ENCODE measurements around the gene MTOR.
"Not testable (repeated sequence)": the region's sequence is repeated elsewhere in the genome, so short reads cannot be mapped to it uniquely, and the experiment has no call there.

The MTOR gene

GRCh38 chr1:11178021-11179015, 84.0 kb downstream of the MTOR start:
- DNase-seq = no peak

GRCh38 chr1:11176081-11176706, 86.2 kb downstream of the MTOR start:
- DNase-seq = no peak

DNA sequence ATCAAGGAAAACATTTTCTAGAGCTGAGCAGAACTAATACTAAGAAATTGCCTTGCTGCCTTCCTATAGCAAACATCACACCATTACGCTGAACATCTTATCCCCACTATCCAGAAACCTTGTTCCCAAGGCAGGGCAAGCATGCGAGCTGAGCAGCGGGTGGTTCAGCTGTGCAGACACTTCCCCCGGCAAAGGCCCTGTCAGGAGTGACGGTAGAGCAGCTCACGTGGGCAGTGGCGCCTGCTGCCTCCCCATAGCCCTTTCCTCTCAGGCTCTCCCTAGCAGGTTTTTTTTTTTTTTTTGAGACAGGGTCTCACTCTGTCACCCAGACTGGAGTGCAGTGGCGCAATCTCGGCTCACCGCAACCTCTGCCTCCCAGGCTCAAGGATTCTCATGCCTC, 86.9 kb downstream of the MTOR start:
- DNase-seq = no peak

- DNase-seq = no peak
Measured at GRCh38 chr1:11174261-11174942, 87.9 kb downstream of the MTOR start.

- DNase-seq = no peak
Measured at GRCh38 chr1:11170102-11170501, 92.2 kb downstream of the MTOR start.

DNA sequence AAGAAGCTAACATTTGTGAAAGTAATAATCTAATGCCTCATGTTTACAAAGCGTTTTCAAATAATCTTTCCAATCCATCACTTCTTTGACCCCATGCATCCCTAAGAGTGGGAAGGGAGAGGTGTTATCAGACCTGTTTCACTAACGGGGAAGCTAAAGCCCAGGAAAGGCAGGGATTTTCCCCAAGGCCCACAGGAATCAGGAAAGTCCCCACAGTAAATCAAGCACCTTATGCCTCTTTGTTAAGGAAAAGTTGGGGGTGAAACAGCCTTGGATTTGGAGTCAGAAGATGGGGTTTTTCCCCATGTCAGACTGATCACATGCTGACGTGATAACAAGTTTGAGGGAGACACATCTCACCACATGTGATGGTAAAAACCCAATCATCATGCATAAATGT, 93.1 kb downstream of the MTOR start:
- DNase-seq = no peak

GRCh38 chr1:11168731-11169130, 93.6 kb downstream of the MTOR start:
- DNase-seq = no peak

DNA sequence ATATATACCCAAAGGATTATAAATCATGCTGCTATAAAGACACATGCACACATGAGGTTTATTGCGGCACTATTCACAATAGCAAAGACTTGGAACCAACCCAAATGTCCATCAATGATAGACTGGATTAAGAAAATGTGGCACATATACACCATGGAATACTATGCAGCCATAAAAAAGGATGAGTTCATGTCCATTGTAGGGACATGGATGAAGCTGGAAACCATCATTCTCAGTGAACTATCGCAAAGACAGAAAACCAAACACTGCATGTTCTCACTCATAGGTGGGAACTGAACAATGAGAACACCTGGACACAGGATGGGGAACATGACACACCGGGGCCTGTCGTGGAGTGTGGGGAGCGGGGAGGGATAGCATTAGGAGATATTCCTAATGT, 95.6 kb downstream of the MTOR start:
- DNase-seq = not testable (repeated sequence)

- not testable (repeated sequence) for DNase-seq
Measured at GRCh38 chr1:11162752-11163151, 99.6 kb downstream of the MTOR start.

DNA sequence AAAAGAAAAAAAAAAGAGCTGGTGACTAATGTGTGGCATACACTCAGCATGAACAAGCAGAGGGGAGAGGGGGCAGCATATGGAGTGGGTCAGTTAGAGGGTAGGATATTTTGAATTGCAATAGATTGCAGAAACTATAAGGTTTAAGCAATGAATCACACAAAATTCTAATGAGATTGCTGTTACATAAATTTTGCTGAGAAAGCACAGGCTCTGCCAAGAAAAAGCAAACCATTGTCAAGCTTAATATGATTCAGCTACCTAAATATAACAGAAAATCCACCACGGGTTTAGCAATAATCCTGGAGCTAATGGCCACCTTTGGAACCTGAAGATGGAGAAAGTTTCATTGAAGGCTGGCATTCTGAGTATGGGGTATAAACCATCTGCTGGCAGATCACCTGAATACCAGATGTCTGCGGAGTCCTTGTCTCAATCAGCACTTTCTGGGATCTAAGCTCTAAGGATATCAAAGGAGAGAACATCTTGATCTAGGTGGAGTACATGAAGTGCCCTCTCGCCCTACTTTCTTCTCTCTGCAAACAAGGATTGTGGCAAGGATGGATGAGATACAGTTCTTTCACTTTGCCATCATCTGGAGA, 103.5 kb downstream of the MTOR start:
- DNase-seq = no peak

DNA sequence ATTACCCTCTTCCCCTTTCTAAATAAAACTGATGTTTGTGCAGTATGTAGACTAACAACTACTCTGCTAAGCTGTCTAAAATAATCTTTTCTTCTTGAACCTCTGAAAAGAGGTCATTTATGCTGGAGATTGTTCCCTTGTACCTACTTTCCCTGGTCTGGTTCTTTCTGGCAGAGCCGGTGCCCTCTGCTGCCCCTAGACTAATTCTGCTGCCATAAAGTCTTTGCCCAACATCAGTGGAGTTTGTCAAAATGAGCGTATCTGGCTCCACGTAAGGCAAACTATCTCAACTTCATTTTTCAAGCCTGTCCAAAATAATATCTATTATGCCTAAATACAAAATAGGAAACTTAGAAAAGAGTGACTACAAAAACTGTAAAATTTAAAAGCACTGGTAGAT, 104.1 kb downstream of the MTOR start:
- DNase-seq = no peak

DNA sequence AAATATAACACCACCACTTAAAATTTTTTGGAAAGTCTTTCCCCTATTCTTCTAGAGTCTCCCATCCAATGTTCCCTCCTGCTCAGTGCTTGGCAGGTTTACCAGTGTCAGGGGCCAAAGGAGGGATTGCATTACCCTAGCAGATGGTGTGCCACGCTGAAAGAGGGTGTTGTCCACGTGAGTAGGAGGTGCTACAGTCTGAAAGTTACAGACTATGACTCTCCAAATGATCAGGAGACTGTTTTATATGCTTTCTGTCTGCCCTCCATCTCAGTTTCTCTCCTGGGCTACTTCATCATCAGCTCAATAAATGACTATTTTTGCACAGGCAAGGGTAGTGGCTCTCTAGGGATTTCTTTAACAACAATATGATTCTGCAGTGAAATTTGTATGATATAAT, 104.5 kb downstream of the MTOR start:
- no peak for DNase-seq

DNA sequence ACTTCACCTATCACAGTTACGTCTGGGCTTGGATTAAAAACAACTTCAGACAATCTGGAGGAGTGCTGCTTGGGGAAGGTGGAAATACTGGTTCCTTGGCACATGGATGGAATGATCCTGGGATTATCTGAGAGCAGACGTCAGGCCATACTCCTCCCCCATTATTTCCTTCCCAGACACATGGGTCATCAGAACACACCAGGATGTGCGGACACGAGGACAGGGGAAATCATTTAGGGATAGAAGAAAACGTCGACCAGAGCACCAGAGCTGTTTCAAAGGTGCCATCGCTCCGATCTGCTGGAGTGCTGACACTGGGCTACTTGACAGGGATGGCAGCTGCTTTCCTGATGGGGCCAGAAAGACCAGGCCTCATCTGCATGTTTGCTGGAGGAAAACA, 105.0 kb downstream of the MTOR start:
- no peak for DNase-seq

DNA sequence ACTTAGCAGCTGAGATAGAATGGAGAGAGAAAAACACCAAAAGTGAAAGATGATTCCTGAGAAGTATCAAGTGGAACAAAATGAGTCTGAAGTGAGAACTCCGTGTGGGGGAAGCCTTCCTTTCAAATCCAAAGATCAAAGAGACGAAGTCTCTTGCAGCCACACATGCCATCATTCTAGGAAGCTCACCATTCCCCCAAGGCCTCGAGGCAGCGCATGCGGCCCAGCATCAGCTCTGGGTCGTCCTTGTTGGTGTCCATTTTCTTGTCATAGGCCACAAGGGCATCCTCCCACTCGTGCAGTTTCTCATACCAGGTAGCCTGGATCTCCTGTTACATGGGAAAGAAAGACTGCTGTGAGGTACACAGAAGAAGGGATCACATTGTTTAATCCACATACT, 105.4 kb downstream of the MTOR start:
- DNase-seq = no peak

GRCh38 chr1:11156441-11156840, 105.9 kb downstream of the MTOR start:
- DNase-seq = no peak

DNA sequence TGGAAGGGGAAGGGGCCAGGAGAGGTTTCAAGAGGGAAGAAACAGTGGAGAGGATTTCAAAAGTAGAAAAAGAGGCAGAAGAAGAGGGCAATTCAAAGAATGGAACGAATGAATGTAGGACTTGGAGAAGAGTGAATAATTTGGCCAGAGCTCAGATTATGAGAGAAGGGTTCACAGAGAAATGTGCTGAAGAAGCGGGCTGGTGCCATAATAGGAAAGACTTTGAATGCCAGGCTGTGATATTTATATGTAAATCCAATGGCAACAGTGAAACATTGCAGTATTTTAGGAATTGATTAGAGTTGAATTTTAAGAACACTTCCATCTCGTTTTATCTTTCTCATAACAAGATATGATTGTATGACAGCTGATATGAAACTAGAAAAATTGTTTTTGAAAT, 109.2 kb downstream of the MTOR start:
- DNase-seq = no peak

DNA sequence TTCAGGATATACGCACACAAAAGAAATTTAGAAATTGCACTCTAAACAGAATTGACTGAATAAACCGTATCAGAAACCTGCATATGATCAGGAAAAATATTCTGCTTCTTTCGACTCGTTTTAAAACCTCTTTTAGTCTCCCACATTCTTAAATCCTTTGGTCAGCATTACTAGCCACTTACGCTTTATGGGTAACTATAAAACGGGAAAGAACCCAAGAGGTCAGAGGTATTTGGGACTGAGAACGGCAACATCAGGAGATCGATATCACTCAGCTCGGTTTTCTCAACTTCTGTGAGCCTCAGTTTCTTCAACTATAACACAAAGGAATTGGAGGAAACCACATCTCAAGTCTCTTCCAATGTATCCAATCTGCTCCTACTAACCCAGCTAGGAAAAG, 109.6 kb downstream of the MTOR start:
- DNase-seq = no peak

DNA sequence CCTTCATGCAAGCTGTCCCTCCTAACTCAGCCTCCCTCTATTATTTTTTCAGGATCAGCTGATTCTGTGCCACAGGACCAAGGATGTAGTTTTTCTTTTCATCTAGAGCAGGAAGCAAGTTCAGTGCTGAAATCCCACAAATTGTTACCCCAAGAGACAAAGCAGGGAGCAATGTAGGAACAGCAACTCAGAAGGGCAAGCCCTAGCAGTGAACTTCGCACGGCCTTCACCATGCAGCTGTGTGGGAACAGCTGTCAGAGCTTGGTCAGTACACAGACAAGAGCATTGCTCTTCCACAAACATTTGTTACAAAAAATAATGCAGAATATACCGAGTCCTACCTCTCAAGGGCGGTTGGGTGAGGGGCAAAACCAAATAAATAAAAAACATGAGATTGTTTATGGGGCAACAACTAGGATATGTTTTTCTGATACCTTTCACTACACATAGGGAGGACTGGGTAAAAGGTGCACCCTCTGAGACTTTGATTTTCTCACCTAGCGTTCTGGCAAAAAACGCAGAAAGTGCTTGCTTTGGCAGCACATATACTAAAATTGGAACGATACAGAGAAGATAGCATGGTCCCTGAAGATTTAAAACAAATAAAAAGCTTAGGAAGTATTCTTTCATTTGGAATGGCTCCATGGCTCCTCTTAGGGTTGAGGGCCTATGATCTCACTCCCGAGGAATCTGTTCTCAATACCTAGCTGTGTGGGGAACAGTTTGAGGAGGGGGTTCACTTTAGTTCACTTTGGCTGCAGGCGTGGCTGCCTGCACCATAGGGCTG, 110.3 kb downstream of the MTOR start:
- no peak for DNase-seq

GRCh38 chr1:11151114-11151513, 111.2 kb downstream of the MTOR start:
- no peak for DNase-seq

GRCh38 chr1:11150326-11150725, 112.0 kb downstream of the MTOR start:
- DNase-seq = no peak

DNA sequence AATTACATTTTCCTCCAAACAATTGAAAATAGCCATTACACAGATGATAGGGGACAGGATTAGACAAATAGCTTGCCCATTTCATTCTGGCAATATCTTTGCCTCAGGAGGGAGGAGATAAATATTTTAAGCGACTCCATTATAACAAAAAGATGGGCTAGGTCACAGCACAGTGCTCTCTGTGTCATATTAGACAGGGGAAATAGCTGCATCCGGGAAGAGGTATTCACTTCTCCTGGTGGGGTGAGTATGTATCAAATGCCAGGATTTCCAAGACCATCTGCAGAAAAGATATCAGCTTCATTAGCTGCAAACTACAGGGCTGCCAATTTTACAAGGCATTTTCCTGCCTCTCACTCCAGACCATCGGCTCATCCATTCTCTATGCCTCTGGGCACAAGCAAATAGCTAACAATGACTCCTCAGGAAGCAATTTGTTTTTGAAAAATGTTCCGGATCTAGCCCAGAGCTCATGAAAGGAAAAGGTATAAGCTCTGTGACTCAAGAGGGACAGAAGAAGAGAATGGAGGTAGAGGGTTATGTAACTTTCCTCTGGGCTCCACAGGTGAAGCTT, 115.1 kb downstream of the MTOR start:
- no peak for DNase-seq

- no peak for DNase-seq
Measured at GRCh38 chr1:11145741-11146140, 116.6 kb downstream of the MTOR start.

All from SIG-M5 (cell line).